Measurements from ENCODE around the gene KLHL10.

Gene KLHL10

DNA sequence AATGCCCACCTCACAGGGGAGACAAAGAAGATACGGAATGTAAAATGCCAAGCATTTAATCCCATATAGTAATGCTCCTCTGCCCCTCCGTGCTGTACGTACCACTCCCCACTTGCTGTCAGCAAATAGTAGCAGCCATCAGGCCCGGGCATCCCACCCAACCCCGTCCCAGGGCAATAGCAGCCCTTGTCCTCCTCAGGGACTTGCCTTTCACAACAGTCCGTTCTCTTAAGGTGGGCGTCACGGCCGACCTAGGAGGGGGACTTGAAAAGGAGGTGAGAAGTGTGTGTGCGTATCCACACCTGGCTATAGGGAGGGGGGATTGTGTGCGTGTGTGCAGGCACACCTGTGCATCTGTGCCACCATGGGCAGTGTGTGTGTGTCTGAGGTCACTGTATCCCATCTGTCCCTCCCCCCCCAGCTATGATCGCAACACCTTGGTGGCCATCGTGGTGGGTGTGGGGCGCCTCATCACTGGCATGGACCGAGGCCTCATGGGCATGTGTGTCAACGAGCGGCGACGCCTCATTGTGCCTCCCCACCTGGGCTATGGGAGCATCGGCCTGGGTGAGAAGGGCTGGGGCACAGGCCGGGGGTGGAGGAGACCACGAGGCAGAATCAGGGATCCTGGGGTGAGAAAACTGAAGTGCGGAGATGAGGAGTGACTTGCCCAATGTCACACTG lies 20.8 kb upstream of the KLHL10 start:
- Histone ChIP-seq H4K8ac (ENCODE audit: low read depth, low read length) (no peak overlapping the region), H3K9ac (ENCODE audit: low read length) (no peak overlapping the region), H3K4me1 (ENCODE audit: control insufficient read depth in 1 of 2, insufficient read depth in 2 of 2, low read length in 2 of 2) (peaks cover 9 to 11% of the 10 kb centered on the region in 2 experiments)

DNA sequence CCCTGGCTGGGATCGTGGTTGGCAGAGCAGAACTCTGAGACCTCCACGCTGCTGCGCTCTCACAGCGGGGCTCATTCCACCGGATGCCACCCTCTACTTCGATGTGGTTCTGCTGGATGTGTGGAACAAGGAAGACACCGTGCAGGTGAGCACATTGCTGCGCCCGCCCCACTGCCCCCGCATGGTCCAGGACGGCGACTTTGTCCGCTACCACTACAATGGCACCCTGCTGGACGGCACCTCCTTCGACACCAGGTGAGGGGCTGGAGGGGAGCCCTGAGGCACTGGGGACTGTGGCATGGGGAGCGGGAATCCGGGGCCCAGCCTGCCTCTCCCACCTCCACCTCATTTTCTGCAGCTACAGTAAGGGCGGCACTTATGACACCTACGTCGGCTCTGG lies 19.6 kb upstream of the KLHL10 start:
- no peak overlapping the region for H4K12ac ChIP-seq (ENCODE audit: low read depth, low read length)
- H4K8ac ChIP-seq (ENCODE audit: low read depth, low read length), result no peak overlapping the region
- H3K4me2 ChIP-seq (ENCODE audit: low read length), result no peak overlapping the region
- no peak overlapping the region for H3K18ac ChIP-seq (ENCODE audit: low read length)
- no peak overlapping the region for H3K27ac ChIP-seq (ENCODE audit: low read depth, low read length)
- peaks cover 3% of the 10 kb centered on the region for H3K9me3 ChIP-seq (ENCODE audit: insufficient read depth, low read depth, low read length)
- no peak overlapping the region for H3K4me3 ChIP-seq (ENCODE audit: low read depth, low read length)
- WGBS (ENCODE audit: extremely low coverage, insufficient coverage, insufficient read length), result no CpG with 5 or more reads among the region's 20 CpGs
- H3K36me3 ChIP-seq (ENCODE audit: control insufficient read depth in 1 of 2, insufficient read depth in 2 of 2, low read length in 2 of 2), result peaks cover 41 to 49% of the 10 kb centered on the region in 2 experiments
- peaks cover 5% of the 10 kb centered on the region for H3K79me1 ChIP-seq (ENCODE audit: low read length)
- no peak overlapping the region for H2AFZ ChIP-seq (ENCODE audit: insufficient read depth, low read length, poor library complexity)
- H2BK5ac ChIP-seq (ENCODE audit: low read depth, low read length, poor library complexity), result no peak overlapping the region
- H4K91ac ChIP-seq (ENCODE audit: low read depth, low read length), result no peak overlapping the region
- H2BK12ac ChIP-seq (ENCODE audit: low read length), result no peak overlapping the region
- no peak for DNase-seq
- no peak overlapping the region for H3K9ac ChIP-seq (ENCODE audit: low read length)
- peaks cover 9% of the 10 kb centered on the region in 2 experiments for H3K4me1 ChIP-seq (ENCODE audit: control insufficient read depth in 1 of 2, insufficient read depth in 2 of 2, low read length in 2 of 2)
- H3K79me2 ChIP-seq (ENCODE audit: control insufficient read depth, insufficient read depth, low read length, poor library complexity), result peaks cover 7% of the 10 kb centered on the region
- H3K23ac ChIP-seq (ENCODE audit: low read length), result no peak overlapping the region
- H2AK5ac ChIP-seq (ENCODE audit: low read length), result no peak overlapping the region
- no peak overlapping the region for H3K14ac ChIP-seq (ENCODE audit: low read length)
- H2BK120ac ChIP-seq (ENCODE audit: insufficient read depth, low read length, poor library complexity), result no peak overlapping the region
- H3K4ac ChIP-seq (ENCODE audit: low read depth, low read length), result no peak overlapping the region
- H3K27me3 ChIP-seq (ENCODE audit: insufficient read depth, low read length), result no peaks in the 10 kb centered on the region

More for the DNA sequence above, 20.8 kb upstream of the KLHL10 start:
- no peak overlapping the region for H2BK5ac ChIP-seq (ENCODE audit: low read depth, low read length, poor library complexity)
- DNase-seq, result no peak
- no peak overlapping the region for H3K23ac ChIP-seq (ENCODE audit: low read length)
- H2AK5ac ChIP-seq (ENCODE audit: low read length), result no peak overlapping the region
- no CpG with 5 or more reads among the region's 23 CpGs for WGBS (ENCODE audit: extremely low coverage, insufficient coverage, insufficient read length)
- H3K4ac ChIP-seq (ENCODE audit: low read depth, low read length), result no peak overlapping the region
- peaks cover 15% of the 10 kb centered on the region for H3K79me1 ChIP-seq (ENCODE audit: low read length)
- H3K27me3 ChIP-seq (ENCODE audit: insufficient read depth, low read length), result no peaks in the 10 kb centered on the region
- H3K79me2 ChIP-seq (ENCODE audit: control insufficient read depth, insufficient read depth, low read length, poor library complexity), result peaks cover 9% of the 10 kb centered on the region
- no peak overlapping the region for H3K18ac ChIP-seq (ENCODE audit: low read length)
- H2BK12ac ChIP-seq (ENCODE audit: low read length), result no peak overlapping the region
- no peak overlapping the region for H3K14ac ChIP-seq (ENCODE audit: low read length)
- H4K12ac ChIP-seq (ENCODE audit: low read depth, low read length), result no peak overlapping the region
- H3K4me3 ChIP-seq (ENCODE audit: low read depth, low read length), result no peak overlapping the region
- H3K4me2 ChIP-seq (ENCODE audit: low read length), result no peak overlapping the region
- no peak overlapping the region for H4K91ac ChIP-seq (ENCODE audit: low read depth, low read length)
- no peak overlapping the region for H2BK120ac ChIP-seq (ENCODE audit: insufficient read depth, low read length, poor library complexity)
- peaks cover 35 to 41% of the 10 kb centered on the region in 2 experiments for H3K36me3 ChIP-seq (ENCODE audit: control insufficient read depth in 1 of 2, insufficient read depth in 2 of 2, low read length in 2 of 2)
- no peaks in the 10 kb centered on the region for H3K9me3 ChIP-seq (ENCODE audit: insufficient read depth, low read depth, low read length)
- no peak overlapping the region for H2AFZ ChIP-seq (ENCODE audit: insufficient read depth, low read length, poor library complexity)
- no peak overlapping the region for H3K27ac ChIP-seq (ENCODE audit: low read depth, low read length)

DNA sequence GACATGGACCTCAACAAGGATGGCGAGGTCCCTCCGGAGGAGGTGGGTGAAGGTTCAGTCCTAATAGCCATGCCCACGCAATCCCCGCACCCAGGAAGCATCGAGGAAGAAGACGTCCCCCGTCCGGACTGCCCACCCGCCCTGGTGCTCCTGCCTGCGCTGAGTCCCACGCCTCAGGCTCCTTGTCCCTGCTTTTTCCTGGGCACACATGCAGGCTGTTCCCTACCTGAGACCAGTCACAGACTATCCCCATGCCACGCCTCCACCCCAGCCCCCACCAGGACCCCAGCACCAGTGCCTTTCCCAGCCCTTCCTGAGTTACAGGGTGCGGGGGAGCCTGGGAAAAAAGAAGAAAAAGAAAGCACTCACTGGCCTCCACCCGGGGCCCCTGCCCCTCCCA lies 15.8 kb upstream of the KLHL10 start:
- Histone ChIP-seq H3K4me3 (ENCODE audit: low read depth, low read length) (no peak overlapping the region), H3K4me1 (ENCODE audit: control insufficient read depth in 1 of 2, insufficient read depth in 2 of 2, low read length in 2 of 2) (no peaks in the 10 kb centered on the region), H3K79me1 (ENCODE audit: low read length) (no peaks in the 10 kb centered on the region), H4K8ac (ENCODE audit: low read depth, low read length) (no peak overlapping the region), H3K9me3 (ENCODE audit: insufficient read depth, low read depth, low read length) (peaks cover 5% of the 10 kb centered on the region), H3K79me2 (ENCODE audit: control insufficient read depth, insufficient read depth, low read length, poor library complexity) (no peaks in the 10 kb centered on the region), H3K14ac (ENCODE audit: low read length) (no peak overlapping the region), H2BK12ac (ENCODE audit: low read length) (no peak overlapping the region), H2AK5ac (ENCODE audit: low read length) (no peak overlapping the region), H3K27ac (ENCODE audit: low read depth, low read length) (no peak overlapping the region), H3K23ac (ENCODE audit: low read length) (no peak overlapping the region), H4K12ac (ENCODE audit: low read depth, low read length) (no peak overlapping the region), H3K4ac (ENCODE audit: low read depth, low read length) (no peak overlapping the region), H2BK120ac (ENCODE audit: insufficient read depth, low read length, poor library complexity) (no peak overlapping the region), H3K27me3 (ENCODE audit: insufficient read depth, low read length) (no peaks in the 10 kb centered on the region), H3K36me3 (ENCODE audit: control insufficient read depth in 1 of 2, insufficient read depth in 2 of 2, low read length in 2 of 2) (peaks cover 55 to 59% of the 10 kb centered on the region in 2 experiments), H3K18ac (ENCODE audit: low read length) (no peak overlapping the region), H2BK5ac (ENCODE audit: low read depth, low read length, poor library complexity) (no peak overlapping the region), H3K9ac (ENCODE audit: low read length) (no peak overlapping the region), H2AFZ (ENCODE audit: insufficient read depth, low read length, poor library complexity) (no peak overlapping the region), H4K91ac (ENCODE audit: low read depth, low read length) (no peak overlapping the region), H3K4me2 (ENCODE audit: low read length) (no peak overlapping the region)
- no CpG with 5 or more reads among the region's 14 CpGs for WGBS (ENCODE audit: extremely low coverage, insufficient coverage, insufficient read length)
- no peak for DNase-seq

DNA sequence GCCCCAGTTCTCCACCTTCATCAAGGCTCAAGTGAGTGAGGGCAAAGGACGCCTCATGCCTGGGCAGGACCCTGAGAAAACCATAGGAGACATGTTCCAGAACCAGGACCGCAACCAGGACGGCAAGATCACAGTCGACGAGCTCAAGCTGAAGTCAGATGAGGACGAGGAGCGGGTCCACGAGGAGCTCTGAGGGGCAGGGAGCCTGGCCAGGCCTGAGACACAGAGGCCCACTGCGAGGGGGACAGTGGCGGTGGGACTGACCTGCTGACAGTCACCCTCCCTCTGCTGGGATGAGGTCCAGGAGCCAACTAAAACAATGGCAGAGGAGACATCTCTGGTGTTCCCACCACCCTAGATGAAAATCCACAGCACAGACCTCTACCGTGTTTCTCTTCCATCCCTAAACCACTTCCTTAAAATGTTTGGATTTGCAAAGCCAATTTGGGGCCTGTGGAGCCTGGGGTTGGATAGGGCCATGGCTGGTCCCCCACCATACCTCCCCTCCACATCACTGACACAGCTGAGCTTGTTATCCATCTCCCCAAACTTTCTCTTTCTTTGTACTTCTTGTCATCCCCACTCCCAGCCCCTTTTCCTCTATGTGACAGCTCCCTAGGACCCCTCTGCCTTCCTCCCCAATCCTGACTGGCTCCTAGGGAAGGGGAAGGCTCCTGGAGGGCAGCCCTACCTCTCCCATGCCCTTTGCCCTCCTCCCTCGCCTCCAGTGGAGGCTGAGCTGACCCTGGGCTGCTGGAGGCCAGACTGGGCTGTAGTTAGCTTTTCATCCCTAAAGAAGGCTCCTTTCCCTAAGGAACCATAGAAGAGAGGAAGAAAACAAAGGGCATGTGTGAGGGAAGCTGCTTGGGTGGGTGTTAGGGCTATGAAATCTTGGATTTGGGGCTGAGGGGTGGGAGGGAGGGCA lies 15.1 kb upstream of the KLHL10 start:
- H2BK5ac ChIP-seq (ENCODE audit: low read depth, low read length, poor library complexity), result no peak overlapping the region
- H3K9me3 ChIP-seq (ENCODE audit: insufficient read depth, low read depth, low read length), result peaks cover 5% of the 10 kb centered on the region
- H3K27ac ChIP-seq (ENCODE audit: low read depth, low read length), result no peak overlapping the region
- H3K9ac ChIP-seq (ENCODE audit: low read length), result no peak overlapping the region
- WGBS (ENCODE audit: extremely low coverage, insufficient coverage, insufficient read length), result no CpG with 5 or more reads among the region's 12 CpGs
- peaks cover 55 to 56% of the 10 kb centered on the region in 2 experiments for H3K36me3 ChIP-seq (ENCODE audit: control insufficient read depth in 1 of 2, insufficient read depth in 2 of 2, low read length in 2 of 2)
- no peak overlapping the region for H3K4me2 ChIP-seq (ENCODE audit: low read length)
- no peak overlapping the region for H2BK12ac ChIP-seq (ENCODE audit: low read length)
- no peak overlapping the region for H4K91ac ChIP-seq (ENCODE audit: low read depth, low read length)
- no peak overlapping the region for H3K4ac ChIP-seq (ENCODE audit: low read depth, low read length)
- no peaks in the 10 kb centered on the region for H3K4me1 ChIP-seq (ENCODE audit: control insufficient read depth in 1 of 2, insufficient read depth in 2 of 2, low read length in 2 of 2)
- H2AK5ac ChIP-seq (ENCODE audit: low read length), result no peak overlapping the region
- H2AFZ ChIP-seq (ENCODE audit: insufficient read depth, low read length, poor library complexity), result no peak overlapping the region
- H3K23ac ChIP-seq (ENCODE audit: low read length), result no peak overlapping the region
- H3K79me2 ChIP-seq (ENCODE audit: control insufficient read depth, insufficient read depth, low read length, poor library complexity), result no peaks in the 10 kb centered on the region
- no peak overlapping the region for H3K14ac ChIP-seq (ENCODE audit: low read length)
- no peak for DNase-seq
- H4K12ac ChIP-seq (ENCODE audit: low read depth, low read length), result no peak overlapping the region
- no peak overlapping the region for H3K18ac ChIP-seq (ENCODE audit: low read length)
- no peak overlapping the region for H3K4me3 ChIP-seq (ENCODE audit: low read depth, low read length)
- H3K27me3 ChIP-seq (ENCODE audit: insufficient read depth, low read length), result no peaks in the 10 kb centered on the region
- no peak overlapping the region for H2BK120ac ChIP-seq (ENCODE audit: insufficient read depth, low read length, poor library complexity)
- no peak overlapping the region for H4K8ac ChIP-seq (ENCODE audit: low read depth, low read length)
- no peaks in the 10 kb centered on the region for H3K79me1 ChIP-seq (ENCODE audit: low read length)
